Measurements from ENCODE around the gene SIAH1.
"Not testable (repeated sequence)": the region's sequence is repeated elsewhere in the genome, so short reads cannot be mapped to it uniquely, and the experiment has no call there.

Gene SIAH1, protein sequence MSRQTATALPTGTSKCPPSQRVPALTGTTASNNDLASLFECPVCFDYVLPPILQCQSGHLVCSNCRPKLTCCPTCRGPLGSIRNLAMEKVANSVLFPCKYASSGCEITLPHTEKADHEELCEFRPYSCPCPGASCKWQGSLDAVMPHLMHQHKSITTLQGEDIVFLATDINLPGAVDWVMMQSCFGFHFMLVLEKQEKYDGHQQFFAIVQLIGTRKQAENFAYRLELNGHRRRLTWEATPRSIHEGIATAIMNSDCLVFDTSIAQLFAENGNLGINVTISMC

DNA sequence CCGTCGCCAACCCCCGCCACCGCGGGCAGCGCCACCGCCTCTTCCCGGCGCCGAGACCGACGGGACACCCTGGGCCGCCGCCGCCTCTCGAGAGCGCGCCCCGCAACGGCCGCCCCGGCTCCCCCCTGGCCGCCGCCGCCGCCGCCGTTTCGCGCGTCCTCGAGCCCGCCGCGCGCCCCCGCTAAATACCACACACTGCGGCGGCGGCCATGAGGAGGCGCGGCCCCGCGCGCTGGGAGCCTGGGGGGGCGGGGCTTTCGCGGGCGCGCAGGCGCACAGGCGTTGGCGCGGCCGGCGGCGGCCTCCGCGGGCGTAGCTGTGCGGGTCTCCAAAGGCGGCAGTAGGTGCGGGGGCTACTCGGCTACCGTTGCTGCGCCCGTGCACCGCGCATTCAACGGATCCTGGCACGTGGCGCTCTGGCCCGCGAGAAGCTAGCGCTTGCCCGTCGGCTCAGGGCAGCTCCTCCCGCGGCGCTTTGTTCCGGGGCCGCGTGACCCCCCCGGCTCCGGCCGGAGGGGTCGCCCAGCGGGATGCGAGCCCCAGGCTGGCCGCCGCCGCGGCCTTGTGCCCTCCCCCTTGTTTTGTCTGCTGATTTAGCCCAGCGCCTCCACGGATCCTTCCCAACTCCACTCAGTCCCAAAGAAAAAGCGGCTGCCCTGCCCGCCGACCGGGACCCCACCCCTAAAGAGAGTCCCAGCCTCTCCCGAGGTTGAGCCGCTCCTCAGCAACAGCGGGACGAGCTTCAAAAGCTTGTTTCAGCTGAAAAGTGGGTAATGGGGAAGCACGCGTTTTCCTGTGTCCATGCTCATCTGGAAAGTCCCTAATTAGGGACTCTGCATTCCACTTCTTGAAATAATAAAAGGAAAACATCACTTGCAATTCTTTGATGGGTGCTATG is at the start of gene SIAH1:
Gene SIAH1, minus strand, starts transcription at position 161 of the 898 bp plus-strand sequence. CDS start 22,985 bp downstream, outside the sequence.
- peak; percentile 88 for DNase-seq

DNA sequence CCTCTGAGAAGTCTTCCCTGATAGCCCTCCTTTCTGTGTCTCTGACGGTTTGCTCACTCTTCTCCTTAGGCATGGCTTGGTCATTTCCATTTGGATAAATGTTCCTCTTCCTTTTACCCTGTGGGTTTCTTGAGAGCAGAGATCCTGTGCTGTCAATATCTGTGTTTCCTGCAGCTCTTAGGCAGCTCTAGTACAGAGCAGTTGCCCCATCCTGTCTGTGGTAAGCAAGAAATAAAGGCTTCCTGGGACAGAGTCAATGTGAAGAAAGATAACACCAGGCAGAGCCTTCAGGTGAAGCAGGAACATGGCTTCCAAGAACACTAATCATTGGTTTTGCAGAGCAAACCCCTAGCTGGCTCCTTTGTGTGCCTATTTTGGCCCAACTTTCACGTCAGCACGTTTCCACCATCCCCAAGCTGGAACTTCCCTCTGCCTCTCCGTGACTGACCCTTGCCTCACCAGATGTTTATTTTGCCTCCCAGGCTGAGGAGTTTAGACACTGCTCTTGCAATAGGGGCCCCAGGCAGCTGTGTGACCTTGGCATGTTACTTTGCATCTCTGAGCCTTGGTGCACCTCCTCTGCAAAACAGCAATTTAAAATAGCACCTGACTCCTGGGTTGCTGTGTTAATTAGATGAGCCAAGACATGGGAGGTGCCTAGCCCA is 49.6 kb upstream of the SIAH1 start:
- peak; percentile 21 for DNase-seq

DNA sequence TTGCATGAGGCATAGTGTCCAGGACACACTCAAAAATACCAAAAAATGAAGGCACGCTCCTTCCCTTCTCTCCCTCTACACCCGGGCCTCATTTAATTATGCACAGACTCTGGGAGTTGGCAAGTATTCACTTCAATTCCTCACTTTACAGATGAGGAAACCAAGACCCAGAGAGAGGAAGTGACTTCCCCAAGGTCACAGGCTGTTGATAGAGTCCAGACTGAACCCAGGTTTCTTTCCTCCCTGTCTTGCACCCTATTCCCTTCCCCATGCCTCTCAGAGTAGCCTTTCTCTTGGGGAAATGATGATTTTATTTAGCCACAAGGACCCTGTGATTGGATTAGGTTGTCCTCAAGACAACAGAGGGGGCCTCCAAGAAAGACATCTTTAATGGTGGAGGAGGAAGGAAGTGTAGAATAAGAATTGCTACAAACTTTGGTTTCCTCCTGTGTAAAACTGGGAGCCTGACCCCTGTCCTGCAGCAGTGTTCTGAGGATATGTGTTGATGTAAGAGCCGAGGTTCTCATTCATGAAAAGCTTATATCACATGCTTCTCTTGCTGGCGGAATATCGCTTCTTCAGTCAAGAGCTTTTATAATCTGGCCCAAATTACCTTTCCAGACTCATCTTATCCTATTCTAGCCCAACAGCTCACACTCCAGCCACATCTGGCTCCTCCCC is 48.8 kb upstream of the SIAH1 start:
- no peak for DNase-seq

DNA sequence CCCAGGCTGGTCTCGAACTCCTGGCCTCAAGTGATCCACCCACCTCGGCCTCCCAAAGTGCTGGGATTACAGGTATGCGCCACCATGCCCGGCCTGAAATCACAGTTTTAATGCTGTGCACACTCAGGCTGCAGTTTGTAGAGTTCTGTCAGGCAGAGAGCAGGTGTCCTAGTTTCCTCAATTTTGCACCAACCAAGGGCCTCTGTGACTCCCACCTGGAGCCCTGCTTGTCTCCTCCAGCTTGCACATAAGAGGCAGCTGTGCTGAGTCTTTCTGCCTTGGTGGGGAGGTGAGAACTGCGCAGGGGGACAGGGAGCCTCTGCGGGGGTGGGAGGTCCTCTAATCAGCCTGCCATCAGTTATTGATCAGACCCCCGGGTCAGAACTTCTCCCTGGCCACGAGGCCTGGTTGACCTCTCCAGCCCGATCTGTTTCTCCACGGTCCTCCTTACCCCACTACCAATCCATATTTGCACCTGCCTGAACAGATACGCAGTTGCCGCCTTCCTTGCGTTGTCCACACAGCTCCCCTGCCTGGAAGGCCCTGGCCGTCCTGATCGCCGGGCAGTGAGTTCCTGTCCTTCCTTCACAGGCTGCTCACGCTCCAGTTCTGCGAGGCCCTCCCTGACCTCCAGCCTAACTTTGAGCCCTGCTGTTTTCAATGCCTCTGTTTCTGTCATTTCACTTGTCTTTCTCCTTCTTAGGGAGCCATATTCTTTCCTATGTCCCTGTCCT is 48.1 kb upstream of the SIAH1 start:
- no peak for DNase-seq

DNA sequence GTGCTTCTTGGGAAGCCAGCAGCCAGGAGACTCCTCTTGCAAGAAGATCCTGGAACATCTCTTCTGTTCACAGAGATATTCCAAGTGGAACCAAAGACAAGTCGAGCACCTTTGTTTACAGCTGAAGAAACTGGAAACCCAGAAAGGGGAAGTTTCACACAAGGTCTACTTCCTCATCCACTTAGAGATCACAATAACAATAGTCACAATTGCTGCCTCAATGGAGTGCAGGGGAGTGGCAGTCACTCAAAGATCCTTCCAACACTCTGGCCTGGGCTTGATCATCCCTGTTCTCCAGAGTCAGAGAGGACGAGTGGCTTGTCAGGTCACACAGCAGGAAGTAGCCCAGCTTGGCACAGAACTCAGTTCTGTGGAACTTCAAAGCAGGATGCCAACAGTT is 46.9 kb upstream of the SIAH1 start:
- DNase-seq, result peak; percentile 18

DNA sequence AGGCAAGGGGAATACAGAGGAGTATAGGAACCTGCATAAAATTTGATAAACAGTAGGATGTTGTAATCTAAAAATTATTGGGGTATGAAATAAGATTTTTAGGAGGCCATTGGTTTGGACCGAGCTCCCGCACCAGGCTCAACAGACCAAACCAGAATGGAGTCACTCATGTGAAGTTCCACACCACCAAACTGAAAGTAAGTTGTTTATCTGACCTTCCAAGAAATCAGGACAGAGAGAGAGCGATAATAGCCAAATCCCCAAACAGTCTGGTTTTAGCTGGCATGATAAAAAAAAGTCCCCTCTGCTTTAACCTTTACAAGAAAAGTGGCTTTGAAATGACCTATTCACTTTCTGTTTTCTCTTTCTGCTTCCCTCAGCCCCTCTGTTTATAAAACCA is 45.7 kb upstream of the SIAH1 start:
- DNase-seq, result no peak

DNA sequence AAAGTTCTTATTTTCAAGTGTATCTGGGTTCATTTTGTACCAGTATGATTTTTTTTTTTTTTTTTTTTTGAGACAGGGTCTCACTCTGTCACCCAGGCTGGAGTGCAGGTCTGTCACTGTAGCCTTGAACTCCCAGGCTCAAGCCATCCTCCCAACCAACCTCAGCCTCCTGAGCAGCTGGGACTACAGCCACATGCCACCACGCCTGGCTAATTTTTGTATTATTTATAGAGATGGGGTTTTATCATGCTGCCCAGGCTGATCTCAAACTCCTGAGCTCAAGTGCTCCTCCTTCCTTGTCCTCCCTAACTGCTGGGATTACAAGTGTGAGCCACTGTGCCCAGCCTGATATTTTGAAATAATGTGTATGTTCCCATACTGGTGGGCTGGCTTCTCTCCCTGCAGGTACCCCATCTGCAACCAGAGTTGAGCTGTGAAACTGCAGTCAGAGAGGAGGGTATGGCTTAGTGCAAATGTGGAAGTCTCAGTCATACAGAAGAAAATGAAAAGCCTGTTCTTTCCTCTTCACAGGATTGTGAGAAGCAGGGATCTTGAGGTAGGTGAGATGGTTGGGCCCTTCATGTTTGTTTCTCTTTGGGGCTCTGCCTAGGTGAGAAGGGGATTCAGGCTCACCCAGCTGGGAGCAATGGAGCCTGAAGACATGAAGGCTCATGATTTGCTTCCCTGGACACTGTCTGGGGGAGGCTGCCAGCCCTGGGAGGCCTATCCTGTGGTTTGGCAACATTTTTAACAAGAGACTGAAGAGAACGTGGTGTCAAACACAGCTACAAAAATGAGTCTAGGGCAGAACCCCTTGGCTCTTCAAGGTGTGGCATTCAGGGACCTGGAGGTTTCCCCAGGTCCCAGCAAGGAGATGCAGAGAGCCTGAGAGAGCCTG is 41.3 kb upstream of the SIAH1 start:
- DNase-seq, result no peak

DNA sequence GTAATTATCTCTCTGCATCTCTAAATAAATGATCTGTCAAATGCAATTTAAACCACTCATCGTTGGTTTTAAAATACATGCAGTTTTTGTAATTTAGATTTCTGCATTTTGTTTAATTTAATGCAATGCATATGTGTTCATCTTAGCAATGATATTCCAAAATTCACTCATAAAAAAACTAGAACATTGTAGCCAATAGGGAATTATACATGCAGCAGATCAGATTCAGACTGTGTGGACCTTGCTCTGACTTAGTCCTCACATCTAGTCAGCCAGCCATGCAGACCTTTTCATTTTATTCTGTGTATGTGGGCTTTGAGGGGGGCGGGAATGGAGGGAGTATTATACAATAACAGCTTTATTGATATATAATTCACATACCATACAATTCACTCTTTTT is 37.3 kb upstream of the SIAH1 start:
- no peak for DNase-seq

DNA sequence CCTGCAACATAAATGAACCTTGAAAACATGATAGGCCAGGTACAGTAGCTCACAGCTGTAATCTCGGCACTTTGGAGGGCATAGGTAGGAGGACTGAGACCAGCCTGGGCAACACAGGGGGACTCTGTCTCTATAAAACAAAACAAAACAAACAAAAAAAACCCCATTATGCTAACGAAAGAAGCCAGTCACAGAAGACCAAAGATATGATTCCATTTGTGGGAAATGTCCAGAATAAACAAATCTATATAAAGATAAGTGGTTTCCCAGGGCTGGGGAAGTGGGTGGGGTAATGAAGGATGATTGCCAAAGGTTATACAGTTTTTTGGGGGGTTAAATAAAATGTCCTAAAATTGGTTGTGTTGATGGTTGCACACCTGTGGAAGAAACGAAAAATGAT is 36.5 kb upstream of the SIAH1 start:
- no peak for DNase-seq

DNA sequence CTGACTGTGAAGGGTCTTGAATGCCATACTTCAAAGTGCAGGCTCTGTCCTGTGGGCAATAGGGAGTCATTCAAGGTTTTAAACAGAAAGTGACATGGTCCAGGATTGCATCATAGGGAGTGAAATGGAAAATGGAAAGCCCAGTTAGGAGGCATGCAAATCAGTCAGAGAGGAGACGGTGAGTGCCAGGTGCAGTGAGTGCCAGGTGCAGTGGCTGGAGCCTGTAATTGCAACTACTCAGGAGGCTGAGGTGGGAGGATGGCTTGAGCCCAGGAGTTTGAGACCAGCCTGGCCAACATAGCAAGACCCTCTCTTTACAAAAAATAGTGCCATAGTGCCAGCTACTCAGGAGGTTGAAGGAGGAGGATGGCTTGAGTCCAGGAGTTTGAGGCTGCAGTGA is 35.2 kb upstream of the SIAH1 start:
- DNase-seq, result no peak

DNA sequence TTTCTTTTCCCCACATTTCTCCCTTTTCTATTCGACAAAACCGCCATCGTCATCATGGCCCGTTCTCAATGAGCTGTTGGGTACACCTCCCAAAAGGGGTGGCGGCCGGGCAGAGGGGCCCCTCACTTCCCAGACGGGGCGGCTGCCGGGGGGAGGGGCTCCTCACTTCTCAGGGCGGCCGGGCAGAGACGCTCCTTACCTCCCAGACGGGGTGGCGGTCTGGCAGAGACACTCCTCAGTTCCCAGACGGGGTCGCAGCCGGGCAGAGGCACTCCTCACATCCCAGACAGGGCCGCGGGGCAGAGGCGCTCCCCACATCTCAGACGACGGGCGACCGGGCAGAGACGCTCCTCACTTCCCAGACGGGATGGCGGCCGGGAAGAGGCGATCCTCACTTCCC is 31.4 kb upstream of the SIAH1 start:
- not testable (repeated sequence) for DNase-seq

DNA sequence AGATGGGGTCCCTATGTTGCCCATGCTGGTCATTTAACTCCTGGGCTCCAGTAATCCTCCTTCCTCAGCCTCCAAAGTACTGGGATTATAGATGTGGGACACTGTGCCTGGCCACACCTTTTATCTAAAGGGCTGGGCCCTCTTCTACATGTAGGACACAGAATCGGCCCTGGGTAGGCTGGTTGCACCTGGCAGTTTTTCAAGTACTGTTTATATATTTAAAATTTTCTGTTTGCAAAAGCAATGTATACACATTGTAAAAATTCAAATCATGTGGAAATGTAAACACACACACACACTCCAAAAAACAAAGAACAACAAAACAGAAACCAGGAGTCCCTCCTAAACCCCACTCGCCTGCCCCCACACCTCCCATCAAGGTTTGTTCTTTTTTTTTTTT is 28.1 kb upstream of the SIAH1 start:
- no peak for DNase-seq

DNA sequence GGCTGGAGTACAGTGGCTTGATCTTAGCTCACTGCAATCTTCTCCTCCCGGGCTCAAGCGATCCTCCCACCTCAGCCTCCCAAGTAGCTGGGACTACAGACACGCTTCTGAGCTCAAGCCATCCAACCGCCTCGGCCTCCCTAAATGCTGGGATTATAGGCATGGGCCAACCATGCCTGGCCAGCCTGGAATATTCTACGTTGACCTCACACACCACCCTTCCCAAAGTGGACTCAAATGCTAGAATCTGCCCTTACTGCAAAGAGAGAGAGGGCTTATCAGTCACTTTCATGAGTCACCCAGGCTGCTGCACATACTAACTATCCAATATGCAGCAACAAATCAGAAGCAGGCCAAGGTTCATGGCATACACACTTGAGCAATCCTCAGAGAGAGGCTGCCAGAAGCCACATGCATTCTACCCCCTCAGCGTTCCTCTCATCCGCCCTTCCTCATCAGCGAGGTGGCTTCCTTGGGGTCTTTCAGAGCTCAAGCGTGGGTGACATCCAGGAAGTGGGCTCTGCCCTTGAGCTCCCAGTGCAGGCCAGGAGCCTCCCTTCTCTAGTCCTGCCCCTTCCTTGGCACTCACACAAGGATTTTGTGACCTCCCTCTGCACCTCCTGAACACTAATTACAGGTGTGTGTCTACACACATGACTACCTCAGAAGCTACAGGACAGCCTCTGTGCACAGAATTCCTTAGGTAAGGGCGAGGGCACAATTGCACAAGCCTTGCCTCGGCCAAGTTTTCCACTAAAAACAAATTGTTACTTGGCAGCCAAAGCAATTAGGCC is 24.8 kb upstream of the SIAH1 start:
- DNase-seq, result no peak

DNA sequence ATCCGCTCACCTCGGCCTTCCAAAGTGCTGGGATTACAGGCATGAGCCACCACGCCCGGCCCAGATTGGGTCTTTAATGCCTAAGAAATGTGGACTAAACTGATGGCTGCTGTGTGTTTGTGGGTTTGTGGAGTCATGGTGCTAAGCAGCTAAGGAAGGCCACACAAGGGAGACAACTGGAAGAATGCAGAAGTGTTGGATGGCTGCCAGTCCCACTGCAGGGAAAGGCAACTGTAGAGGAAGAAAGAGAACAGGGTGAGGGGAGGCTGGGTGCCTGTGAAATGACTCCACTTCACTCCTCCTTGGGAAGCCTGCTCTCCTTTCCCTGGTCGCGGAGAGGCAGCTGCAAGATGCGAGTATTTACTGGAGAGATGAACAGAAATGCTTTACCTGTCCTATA is 23.5 kb upstream of the SIAH1 start:
- DNase-seq, result no peak

DNA sequence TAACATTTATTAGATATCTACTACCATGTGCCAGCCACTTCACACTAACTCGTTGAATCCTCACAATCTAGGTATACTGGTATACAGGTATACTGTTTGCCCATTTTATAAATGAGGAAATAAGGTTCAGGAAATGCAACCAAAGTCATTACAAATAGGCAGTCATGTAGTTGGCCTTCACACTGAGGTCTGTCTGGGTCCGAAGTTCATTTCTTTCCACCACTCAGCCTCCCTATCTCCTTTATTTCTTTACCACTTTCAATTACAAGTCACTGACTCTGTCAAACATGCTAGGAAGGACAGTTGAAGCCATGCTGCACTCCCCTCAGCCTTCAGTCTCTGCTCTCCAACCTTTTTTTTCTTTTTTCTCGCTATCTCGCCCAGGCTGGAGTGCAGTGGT is 20.7 kb upstream of the SIAH1 start:
- DNase-seq, result no peak

DNA sequence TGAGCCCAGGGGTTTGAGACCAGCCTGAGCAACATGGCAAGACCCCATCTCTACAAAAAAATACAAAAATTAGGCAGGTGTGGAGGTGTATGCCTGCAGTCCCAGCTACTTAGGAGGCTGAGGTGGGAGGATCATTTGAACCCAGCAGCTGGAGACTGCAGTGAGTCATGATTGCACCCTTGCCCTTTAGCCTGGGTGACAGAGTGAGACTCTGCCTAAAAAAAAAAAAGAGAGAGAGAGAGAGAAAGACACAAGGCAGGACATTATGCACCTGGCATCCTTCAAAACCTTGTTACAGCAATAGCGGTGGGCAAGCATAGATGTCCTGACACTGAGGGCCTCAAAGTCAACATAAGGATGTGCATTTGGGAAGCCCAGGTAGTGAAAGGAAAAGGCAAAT is 19.9 kb upstream of the SIAH1 start:
- no peak for DNase-seq

DNA sequence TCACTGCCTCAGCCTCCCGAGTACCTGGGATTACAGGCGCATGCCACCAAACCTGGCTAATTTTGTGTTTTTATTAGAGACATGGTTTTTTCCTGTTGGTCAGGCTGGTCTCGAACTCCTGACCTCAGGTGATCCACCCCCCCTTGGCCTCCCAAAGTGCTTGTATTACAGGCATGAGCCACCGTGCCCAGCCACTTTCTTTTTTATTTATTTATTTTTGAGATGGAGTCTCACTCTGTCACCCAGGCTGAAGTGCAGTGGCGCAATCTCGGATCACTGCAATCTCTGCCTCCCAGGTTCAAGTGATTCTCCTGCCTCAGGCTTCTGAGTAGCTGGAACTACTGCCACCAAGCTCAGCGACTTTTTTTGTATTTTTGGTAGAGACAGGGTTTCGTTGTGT is 17.3 kb upstream of the SIAH1 start:
- not testable (repeated sequence) for DNase-seq

DNA sequence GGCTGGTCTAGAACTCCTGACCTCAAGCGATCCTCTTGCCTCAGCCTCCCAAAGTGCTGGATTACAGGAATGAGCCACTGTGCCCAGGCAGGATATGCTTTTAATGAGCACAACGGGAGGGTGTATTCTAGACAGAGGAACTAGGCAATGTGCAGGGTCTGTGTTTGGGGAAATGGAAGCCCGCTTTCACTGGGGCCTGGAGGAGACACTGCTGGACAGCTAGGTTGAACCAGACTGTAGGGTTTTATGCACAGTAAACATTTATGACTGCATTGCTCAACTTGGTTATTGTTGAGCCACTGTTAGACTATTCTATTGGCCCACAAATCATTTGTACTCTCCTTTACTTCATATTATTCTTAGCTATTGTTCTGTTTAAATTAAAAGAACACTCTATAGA is 10.2 kb upstream of the SIAH1 start:
- DNase-seq, result no peak

DNA sequence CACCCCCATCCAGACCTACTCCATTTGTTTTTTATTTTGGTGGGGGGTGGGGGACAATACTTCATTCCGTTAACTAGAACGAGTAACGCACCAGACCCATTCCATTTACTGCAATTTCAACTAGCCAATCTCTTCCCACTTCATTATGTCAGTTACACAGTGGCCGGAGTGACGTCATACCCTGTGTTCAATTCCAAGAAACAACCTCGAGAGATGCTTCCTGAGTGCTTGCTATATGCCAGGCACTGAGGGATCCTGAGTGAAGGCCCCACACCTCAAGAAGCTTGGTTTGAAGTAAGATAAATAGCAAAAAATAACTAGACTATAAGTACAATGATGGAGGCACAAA is 9.1 kb upstream of the SIAH1 start:
- no peak for DNase-seq

DNA sequence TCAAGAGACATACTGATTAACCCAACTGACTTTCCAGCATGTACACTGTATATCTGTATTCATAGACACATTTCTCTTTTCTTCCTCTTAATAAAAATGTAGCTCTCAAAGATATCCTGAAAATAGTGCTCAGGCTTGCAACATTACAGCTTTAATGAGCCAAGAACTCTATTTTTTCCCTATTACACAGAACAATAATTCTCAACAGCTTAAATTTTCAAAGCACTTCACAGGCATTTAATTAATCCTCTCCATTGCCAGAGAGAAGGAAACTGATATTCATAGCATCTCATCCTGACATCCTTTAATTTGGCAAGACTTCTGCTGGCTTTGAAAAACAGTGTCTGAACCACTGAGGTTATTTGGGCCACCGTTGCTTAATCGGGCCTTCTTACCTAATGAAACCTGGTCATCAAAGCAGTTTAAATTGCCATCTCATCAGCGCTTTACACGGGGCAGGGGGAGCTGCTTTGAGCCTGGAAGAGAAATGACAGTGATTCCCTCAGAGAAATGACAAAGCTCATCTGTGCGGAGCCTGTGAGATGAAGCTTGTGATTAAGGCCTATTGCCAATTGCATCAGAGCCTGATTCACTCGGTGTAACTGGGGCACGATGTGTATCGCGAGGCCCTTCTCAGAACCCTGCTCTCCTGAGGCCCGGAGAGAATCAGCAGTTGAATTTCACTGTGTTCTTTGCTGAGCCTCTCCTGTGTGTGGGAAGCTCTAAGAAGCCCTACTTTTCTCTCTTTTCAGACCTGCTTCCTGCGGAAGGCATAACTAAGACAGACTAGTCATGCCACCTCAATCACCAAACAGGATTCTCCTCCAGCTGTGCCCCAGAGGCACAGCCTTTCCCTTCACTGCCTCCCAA is 8.5 kb upstream of the SIAH1 start:
- no peak for DNase-seq
